ENCODE measurements around the gene TP63.

Gene TP63

DNA sequence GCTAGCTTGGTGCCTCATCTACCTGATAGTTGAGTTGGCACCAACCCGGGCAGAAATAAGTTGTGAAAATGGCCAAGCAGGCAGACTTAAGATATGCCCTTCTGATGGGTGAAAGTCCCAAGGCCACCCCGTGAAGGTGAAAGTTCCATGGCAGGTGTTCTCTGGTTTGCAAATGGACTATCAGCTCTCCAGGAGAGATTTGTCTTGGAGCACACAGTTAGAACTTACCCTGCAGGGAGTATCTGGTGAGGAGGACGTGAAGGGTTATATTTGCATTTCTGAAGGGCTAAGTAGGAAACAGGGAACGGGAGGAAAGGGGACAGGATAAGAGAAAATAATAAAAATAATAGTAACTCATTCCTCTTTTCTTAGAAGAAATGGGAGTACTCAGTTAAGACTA lies 220.5 kb downstream of the TP63 start:
- FAIRE-seq = no peak
- DNase-seq (ENCODE audit: insufficient read length, low spot score) = no peak
- TF ChIP-seq POLR2A (IDR thresholded peaks at IDR 0.05; ENCODE audit: low read depth, low read length) = no peak

DNA sequence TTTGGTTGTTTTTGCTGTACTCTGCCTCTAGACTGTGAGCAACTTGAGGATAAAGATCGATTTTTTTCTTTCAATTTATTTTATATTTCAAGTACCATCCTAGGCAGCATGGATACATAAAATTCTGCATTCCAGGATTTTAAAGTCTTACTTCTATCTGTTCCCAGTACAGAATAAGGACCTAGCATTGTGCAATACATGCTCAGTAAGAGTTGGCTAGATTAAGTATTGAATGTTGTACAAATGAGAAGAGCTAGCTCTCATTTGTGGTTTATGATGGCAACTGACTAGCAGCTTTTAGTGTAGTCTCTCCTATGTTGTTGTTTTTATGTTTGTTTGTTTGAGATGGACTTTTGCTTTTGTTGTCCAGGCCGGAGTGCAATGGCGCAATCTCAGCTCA lies 222.7 kb downstream of the TP63 start:
- TF ChIP-seq POLR2A (IDR thresholded peaks at IDR 0.05; ENCODE audit: low read depth, low read length) = no peak
- peak; percentile 67 for FAIRE-seq
- DNase-seq (ENCODE audit: insufficient read length, low spot score) = no peak

DNA sequence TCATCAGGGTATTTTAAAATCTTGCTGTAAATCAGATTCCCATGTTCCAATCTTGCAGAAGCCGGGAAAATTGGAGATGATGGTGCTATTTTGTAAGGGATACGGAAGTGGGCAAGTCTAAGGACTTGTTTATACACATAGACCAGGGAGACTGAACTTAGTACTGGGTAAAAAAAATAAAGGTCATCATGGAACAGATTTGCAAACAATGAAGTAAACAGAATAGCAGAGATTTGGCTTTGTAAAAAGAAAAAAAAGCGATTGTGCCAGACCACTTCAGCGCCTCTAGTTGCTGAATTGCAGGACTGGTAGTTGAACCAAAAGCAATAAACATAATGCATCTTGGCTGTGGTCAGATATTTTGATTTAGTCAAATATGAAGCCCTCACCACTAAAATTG lies 229.1 kb downstream of the TP63 start:
- no peak for FAIRE-seq
- no peak for TF ChIP-seq POLR2A (IDR thresholded peaks at IDR 0.05; ENCODE audit: low read depth, low read length)

DNA sequence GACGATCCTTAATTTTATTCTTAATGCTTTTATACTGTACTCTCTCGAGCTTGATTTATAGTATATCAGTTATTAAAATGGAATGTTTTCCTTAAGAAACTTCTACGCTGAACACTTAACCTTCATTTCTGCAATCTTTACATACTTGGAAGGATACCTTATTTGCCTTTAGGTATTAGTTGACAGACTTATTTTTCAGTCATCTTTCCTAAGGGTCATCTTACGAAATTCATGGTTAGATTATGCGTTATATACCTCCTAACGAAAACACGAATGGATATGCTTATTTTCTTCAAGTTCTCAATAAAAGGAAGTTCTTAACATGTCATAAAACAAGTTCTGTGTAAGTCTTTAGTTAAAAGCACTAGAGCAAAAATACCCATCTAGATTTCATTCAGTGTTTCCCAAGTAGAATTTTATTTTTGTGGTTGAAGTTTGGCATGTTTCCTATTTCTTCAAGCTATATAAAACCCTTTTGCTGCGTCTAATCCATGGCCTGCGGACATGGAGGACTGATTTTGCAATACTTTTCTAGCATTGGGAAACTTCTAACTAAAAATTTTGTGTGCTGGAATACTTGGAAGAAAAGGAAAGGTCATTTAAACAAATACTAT lies 231.3 kb downstream of the TP63 start:
- FAIRE-seq = peak; percentile 80
- TF ChIP-seq POLR2A (IDR thresholded peaks at IDR 0.05; ENCODE audit: low read depth, low read length) = no peak

More for the DNA sequence above, 229.1 kb downstream of the TP63 start:
- no peak for DNase-seq (ENCODE audit: insufficient read length, low spot score)

DNA sequence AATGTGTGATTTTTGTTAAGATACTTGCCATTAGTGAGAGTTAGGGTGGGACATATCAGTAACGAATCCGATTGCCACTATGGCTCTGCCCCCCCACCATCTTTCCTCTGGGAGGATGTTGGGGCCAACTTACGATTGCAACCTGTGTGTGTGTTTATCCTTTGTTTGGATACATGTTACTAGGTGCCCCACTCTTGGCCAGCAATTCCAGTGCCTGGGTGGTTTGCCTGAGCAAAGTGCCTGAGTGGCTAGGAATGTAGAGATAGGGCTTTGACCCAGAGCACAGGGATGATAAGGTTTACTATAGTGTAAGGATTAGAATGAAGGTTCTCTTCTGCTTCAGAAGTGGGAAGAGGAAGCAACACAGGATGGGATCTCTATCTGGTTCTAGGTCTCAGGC lies 231.8 kb downstream of the TP63 start:
- DNase-seq (ENCODE audit: insufficient read length, low spot score) = no peak
- no peak for TF ChIP-seq POLR2A (IDR thresholded peaks at IDR 0.05; ENCODE audit: low read depth, low read length)
- no peak for FAIRE-seq

More for the DNA sequence above, 231.3 kb downstream of the TP63 start:
- no peak for DNase-seq (ENCODE audit: insufficient read length, low spot score)

DNA sequence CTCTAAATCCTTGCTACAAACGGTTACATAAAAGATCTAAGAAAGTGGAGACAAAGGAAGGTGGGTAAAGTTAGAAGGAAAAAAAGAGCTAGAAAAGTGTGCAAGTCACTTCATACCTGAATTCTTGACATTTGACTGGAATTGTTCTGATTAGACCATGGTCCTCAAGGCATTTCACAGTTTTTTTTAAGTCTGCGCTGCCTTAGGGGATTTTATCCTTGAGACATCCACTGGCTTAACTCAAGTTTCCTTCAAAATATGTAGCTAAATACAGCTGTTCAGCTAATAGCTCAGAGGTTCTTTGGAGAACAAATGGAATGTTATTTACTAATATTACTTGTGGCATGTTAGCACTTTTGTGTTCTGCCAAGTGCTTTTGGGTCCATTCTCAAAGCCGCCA lies 236.9 kb downstream of the TP63 start:
- no peak for FAIRE-seq
- no peak for DNase-seq (ENCODE audit: insufficient read length, low spot score)
- TF ChIP-seq POLR2A (IDR thresholded peaks at IDR 0.05; ENCODE audit: low read depth, low read length) = no peak

DNA sequence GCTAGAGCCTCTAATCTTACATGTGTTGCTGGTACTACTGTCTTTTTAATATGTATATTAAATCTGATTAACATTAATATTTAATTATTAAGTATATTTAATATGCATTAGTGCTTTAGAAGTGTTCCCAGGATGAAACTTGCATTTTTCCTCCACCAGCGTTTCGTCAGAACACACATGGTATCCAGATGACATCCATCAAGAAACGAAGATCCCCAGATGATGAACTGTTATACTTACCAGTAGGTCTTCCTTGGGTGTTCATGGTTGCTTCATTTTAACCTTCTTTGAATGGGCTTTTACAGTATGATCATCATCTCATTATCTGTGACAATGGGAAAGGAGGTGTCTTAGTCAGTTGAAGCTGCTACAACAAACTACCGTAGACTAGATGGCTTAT lies 238.0 kb downstream of the TP63 start:
- TF ChIP-seq POLR2A (IDR thresholded peaks at IDR 0.05; ENCODE audit: low read depth, low read length) = no peak
- FAIRE-seq (peak; percentile 23), DNase-seq (ENCODE audit: insufficient read length, low spot score) (no peak)

GRCh38 chr3:189871418-189871817 lies 240.2 kb downstream of the TP63 start:
- TF ChIP-seq POLR2A (IDR thresholded peaks at IDR 0.05; ENCODE audit: low read depth, low read length) = no peak
- DNase-seq (ENCODE audit: insufficient read length, low spot score) (no peak), FAIRE-seq (no peak)

DNA sequence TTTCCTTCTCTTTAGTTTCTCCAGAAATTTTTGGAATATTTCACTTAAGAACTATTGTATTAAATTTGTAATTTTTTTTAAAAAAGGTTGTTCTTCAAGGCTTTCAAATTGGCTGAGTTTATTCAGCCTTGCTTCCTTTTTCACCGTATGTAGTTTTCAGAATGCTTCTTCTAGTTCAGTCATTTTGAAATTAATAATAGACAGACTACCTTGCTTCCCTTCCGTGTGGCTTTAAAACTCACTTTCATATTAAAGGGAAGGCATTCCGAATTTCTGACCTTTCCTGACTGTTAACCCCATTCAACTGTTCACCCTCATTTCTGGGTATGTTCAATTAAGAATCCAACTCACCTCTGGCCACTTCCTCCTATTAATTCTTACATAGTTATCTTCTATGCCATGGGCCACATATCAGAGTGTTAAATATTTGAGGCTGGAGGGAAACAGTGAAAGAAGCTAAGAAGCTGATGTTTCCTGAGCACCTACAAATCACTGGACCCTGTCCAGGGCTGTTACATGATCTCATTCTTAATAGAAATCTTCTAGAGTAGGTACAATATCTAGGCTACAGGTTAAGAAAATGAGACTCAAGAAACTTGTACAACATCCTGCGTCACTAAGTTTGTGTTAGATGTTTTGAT lies 252.0 kb downstream of the TP63 start:
- TF ChIP-seq POLR2A (IDR thresholded peaks at IDR 0.05; ENCODE audit: low read depth, low read length) = no peak
- no peak for FAIRE-seq
- DNase-seq (ENCODE audit: insufficient read length, low spot score) = no peak

- no peak for TF ChIP-seq POLR2A (IDR thresholded peaks at IDR 0.05; ENCODE audit: low read depth, low read length)
- FAIRE-seq (no peak), DNase-seq (ENCODE audit: insufficient read length, low spot score) (no peak)
Observed at GRCh38 chr3:189890496-189890895, 259.3 kb downstream of the TP63 start.

DNA sequence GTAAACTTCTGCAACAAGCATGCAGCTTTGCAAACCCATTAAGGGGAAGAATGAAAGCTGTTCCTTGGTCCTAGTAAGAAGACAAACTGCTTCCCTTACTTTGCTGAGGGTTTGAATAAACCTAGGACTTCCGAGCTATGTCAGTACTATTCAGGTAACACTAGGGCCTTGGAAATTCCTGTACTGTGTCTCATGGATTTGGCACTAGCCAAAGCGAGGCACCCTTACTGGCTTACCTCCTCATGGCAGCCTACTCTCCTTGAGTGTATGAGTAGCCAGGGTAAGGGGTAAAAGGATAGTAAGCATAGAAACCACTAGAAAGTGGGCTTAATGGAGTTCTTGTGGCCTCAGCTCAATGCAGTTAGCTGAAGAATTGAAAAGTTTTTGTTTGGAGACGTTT lies 265.3 kb downstream of the TP63 start:
- DNase-seq (ENCODE audit: insufficient read length, low spot score) = no peak
- no peak for FAIRE-seq

GRCh38 chr3:189897406-189897805 lies 266.2 kb downstream of the TP63 start:
- DNase-seq (ENCODE audit: insufficient read length, low spot score) = no peak
- FAIRE-seq = peak; percentile 83
- no peak for TF ChIP-seq POLR2A (IDR thresholded peaks at IDR 0.05; ENCODE audit: low read depth, low read length)

More for the DNA sequence above, 265.3 kb downstream of the TP63 start:
- TF ChIP-seq POLR2A (IDR thresholded peaks at IDR 0.05; ENCODE audit: low read depth, low read length) = no peak

GRCh38 chr3:189898559-189899153 lies 267.5 kb downstream of the TP63 start:
- FAIRE-seq (peak; percentile 86), DNase-seq (ENCODE audit: insufficient read length, low spot score) (no peak)
- no peak for TF ChIP-seq POLR2A (IDR thresholded peaks at IDR 0.05; ENCODE audit: low read depth, low read length)

GRCh38 chr3:189899186-189899585 lies 268.0 kb downstream of the TP63 start:
- no peak for TF ChIP-seq POLR2A (IDR thresholded peaks at IDR 0.05; ENCODE audit: low read depth, low read length)
- FAIRE-seq = no peak
- no peak for DNase-seq (ENCODE audit: insufficient read length, low spot score)

- no peak for DNase-seq (ENCODE audit: insufficient read length, low spot score)
- TF ChIP-seq POLR2A (IDR thresholded peaks at IDR 0.05; ENCODE audit: low read depth, low read length) = no peak
- FAIRE-seq = no peak
Observed at GRCh38 chr3:189900578-189900977, 269.4 kb downstream of the TP63 start.

Data from H54 (cell line).